ENCODE results near the gene UNCX.

Gene UNCX

DNA sequence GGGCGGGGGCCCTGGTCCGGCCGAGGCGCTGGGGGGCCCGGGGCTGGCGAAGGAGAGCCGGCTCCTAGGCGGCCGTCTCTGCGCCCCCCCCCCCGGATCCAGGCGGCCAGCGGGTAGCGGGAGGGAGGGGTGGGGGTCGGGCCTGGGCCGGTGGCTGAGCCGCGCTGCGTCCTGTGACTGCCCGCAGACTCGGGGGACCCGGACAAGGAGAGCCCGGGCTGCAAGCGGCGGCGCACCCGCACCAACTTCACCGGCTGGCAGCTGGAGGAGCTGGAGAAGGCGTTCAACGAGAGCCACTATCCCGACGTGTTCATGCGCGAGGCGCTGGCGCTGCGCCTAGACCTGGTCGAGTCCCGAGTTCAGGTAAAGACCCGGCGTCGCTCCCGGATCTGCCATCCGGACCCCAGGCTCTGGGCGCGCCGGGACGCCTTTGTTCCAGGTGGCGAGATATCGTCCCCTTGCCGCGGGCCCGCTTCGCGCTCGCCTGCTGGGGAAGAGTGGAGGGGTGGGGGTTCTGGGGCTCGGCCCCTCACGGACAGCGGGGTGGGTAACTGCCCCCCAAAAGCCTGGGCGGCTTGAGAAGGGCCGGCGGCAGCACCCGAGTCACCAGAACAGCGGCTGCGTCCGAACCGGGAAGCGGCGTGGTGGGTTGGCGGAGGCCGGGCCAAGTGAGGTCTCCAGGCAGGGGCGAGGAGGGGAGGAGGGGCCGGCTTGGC, 819 bp downstream of the UNCX start:
- no peak for DNase-seq

DNA sequence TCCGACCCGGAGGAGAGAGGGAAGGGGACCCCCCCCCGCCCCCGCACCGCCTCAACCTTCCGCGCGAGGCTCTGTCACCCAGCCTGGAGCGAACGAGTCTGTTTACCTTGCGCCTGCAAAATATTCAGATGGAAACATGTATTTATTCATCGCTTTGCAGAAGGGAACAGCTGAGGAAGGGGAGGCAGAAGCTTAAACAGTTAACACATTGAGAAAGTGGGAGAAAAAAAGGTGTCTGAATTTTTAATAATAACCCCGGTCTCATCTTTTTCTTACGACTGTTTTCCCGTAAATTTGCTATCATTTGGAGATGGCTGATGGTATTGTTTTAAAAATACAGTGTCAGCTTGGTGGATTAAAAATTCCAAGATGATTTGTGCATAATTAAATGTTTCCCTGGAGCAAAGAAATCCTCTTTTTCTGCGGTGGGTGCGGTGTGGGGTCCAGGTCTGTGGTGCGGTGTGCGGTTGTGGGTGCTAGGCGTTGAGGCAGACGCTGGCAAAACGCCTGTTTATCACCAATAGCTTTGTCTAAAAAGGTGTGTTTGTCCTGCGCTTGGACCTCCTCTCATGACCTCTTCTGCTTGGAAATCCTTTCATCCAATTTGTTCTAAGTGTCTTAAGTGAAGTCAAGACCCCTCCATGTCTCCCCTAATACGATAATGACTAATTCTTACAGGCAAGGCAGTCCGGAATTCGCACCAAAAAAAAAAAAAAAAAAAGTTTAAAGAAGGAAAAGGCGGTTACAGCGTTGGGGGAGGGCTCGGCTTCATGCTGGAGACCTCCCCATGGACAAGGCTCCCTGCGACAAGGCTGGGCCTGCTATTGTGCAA, 1.6 kb downstream of the UNCX start:
- no peak for DNase-seq

DNA sequence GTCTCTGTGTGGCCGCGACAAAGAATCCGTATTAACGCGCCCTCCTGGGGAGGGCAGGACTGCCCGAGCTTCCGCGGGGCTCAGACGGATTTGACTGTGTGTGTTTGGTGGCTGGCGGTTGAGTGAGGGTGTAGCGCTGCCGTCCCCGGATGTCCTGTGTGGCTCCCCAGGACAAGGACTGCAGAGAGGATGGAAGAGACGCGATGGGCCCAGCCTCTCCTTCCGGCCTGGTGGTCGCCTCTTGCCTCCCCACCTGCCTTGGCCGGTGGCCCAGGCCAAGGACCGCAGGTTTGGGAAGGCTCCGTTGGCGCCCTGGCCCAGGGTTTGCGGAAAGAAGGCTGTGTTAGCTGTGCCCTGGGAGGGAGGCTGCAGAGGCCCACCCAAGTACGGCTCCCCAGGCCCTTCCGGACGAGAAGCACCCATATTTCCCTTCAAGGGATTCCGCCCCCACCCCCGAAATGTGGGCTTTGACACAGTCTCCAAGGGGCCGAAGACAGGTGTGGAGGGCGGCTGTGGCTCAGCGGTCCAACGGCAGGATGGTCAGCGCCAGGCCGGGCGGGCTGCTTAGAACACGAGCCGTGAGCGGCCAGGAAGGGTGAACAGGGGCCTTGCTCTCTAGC, 2.3 kb downstream of the UNCX start:
- peak; percentile 29 for DNase-seq

DNA sequence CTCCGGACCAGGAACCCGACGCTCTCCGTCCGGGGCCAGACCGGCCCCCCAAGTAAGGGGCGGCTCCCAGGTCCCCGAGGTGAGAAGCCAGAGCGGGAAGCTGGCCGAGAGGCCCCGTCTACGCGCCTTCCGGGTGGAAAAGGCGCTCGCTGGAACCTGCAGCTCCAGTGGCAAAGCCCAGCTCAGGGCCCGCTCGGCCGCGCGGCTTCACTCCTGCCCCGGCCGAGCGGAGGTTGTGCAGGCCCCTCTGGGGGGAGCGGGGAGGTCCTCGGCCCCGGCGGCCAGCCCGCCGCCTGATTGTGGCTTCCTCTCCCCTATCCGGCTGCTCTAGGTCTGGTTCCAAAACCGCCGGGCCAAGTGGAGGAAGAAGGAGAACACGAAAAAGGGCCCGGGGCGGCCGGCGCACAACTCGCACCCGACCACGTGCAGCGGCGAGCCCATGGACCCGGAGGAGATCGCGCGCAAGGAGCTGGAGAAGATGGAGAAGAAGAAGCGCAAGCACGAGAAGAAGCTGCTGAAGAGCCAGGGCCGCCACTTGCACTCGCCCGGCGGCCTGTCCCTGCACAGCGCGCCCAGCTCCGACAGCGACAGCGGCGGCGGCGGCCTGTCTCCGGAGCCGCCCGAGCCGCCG, 2.9 kb downstream of the UNCX start:
- no peak for DNase-seq

DNA sequence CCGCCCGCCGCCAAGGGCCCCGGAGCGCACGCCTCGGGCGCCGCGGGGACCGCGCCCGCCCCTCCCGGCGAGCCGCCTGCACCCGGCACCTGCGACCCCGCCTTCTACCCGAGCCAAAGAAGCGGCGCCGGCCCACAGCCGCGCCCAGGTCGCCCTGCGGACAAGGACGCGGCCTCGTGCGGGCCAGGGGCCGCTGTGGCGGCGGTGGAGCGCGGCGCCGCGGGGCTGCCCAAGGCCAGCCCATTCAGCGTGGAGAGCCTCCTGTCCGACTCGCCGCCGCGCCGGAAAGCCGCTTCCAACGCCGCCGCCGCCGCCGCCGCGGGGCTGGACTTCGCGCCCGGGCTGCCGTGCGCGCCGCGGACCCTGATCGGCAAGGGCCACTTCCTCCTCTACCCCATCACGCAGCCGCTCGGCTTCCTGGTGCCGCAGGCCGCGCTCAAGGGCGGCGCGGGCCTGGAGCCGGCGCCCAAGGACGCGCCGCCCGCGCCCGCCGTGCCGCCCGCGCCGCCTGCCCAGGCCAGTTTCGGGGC, 3.5 kb downstream of the UNCX start:
- no peak for DNase-seq

DNA sequence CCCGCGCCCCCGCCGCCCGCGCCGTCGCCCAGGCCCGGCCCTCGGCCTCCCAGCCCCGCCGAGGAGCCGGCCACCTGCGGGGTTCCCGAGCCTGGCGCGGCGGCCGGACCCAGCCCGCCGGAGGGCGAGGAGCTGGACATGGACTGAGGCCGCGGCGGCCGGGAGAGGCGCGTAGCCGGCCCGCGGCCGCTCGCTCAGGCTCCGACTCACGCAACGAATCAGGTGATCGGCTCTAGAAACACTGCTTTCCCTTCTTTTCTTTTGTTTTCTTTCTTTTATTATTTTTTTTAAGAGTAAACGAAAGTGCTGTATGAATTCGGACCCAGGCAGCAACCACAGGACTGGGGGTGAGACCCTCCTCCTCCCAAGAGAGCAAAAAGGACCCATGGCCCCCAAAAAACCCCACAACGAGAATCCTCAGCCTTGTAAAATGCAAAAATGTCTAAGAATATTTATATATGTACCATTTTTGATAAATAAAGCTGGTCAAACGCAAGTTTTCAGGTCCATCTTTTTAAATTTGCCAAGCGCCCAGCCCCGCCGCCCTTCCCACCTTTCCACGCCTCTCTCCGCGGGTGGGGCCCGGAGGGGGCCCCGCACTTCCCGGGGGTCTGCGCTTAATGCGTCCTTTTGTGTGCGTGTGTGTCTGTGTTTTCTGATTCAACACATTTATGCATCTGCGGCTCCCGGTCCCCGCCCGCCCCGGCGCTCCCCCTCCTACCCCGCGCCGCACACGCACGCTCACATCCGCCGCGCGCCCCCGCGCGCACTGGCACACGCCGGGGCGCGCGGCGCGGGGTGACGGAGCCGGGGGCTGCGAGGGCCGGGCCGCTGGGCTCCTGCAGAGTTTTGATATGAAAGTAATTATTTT, 4.4 kb downstream of the UNCX start:
- DNase-seq: no peak

DNA sequence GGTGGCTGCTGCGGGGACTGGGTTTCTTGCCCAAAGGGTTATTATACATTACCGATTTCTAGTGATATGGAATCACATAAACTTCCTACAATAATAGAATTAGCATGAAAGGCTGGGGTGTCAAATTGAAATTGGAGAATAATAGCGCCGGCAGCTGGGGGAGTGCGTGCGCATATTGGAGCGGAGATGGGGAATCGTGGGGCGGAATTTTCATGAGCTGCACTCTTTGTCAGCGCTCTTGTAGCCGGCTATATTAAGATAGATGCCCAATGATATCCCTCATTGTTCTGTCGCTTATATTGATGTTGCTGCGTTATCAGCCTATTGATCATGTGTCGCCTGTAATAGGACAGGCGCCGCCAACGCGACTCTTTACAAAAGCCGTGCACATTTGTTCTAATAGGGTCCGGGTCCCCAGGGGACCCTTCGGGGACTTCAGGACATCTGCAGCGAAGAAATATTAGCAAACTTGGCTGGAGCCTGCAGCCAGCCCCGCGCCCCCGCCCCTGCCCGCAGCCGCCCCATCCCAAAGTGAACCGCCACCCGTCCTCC, 5.1 kb downstream of the UNCX start:
- DNase-seq: no peak

DNA sequence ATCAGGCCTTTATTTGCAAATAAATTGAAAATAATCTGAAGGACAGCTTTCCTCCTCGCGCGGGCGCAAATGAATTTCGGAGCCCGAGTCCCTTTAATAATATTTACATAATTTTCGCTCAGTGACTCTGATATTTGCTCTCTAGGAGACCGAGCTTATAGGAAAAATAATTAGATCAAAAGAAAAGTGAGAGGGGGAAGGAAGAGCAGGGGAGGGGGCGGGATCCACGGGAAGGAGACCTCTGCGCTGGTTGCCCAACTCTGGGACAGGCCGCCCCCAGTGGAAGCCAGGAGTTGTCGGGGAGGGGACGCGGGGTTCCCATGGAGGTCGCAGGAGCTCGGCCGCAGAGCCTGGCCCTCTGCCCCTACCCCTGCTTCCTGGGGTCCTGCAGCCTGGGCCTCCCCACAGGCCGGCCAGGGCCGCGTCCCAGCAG, 5.8 kb downstream of the UNCX start:
- no peak for DNase-seq

DNA sequence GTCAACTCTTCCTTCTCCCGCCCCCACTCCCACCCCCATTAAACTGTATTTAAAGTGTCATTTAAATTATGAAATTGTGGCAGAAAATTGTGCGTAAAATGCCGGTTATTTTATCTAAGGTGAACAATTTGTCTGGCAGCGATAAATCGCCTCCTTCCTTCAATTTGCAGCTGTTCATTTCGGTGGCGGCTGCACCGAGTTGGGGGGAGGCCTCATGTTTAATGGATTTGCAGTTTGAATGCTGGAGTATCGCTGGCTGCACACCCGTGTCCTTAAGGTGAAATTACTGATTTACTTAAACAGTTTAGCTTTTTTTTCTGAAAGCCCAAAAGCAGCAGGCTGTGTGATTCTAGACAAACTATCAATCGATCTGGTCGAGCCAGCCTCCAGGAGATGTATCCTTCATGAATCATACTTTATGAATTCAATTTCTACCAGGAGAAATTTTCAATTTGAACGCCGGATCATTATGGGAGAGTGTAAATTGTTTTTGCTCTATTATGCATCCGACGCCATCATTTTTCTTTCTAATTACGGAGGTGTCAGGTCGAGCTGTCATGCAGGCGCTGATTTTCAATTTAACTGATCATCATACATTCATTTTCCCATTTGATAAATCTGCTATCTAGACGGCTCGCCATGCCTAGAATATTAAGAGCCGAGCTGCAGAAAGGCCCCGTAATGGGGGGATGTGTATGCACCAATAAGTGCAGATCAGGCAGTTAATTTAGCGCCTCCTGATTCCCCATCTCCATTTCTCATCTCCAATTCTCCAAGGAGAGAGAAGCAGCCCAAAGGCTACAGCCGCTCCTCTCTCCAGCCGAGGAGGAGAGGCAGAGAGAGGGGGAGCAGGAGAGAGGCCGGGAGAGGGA, 6.5 kb downstream of the UNCX start:
- DNase-seq: no peak

DNA sequence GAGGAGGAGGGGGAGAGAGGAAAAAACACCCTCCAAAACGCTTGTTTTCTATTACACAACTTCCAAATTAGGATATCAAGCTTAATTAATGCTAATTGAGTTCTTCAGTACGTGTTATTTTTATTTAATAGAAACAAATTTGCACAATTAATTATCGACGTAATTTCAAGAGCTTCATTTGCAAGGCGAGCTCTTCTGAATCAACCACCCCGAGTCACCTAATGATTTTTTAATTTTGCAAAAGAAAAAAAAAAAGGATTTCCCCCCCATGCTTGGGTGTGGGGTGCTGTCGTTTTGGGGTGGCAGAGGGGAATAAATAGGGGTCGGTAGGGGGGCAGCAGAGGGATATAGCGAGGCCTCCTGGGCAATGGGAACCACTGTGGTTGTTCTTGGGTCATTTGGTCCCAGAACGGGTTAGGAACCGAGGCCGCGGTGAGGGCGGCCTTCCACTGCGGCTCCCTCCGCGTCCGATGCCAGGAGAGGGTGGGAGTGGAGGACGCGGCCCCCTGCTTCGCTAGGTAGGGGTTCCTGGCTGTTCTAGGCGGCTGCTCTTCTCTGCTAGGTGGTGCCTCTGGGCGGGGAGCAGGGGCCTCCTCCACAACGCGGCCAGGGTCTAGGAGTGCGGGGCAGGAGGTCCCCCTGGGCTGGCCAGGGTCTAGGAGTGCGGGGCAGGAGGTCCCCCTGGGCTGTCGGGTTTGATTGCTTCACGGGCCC, 7.3 kb downstream of the UNCX start:
- no peak for DNase-seq

DNA sequence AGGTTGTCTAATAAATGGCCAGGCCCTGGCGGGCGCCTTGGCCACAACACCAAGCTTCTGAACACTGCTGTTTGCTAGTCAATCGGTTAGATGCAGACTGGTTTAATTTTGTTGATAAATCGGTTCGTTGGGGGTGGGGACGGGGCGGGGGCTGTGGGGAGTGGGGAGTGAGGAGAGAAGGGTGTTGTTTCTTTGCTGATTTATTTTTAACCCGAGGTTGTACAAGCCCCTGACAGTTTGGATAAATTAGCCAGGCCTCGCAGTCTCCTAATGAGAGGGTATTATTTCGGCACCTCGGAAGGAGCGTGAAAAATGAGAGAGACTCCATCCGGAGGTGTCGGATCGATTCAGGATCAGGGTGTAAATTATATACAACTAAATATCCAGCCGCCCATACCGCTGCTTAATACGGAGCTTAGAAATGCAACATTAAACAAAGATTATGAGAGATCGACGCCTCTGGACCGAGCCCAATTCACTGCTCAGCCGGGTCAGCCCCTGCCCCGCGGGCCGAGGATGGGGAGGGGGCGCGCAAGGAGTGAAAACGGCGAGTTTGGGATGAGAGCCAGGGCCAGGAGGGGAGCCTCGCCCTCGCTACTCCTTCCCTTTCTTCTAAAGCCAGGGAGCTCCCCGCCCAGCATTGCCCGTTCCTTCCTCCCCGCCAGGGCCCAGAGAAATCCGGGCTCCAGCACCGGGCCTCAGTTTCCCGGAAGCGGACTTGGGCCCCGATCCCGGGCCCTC, 8.0 kb downstream of the UNCX start:
- no peak for DNase-seq

DNA sequence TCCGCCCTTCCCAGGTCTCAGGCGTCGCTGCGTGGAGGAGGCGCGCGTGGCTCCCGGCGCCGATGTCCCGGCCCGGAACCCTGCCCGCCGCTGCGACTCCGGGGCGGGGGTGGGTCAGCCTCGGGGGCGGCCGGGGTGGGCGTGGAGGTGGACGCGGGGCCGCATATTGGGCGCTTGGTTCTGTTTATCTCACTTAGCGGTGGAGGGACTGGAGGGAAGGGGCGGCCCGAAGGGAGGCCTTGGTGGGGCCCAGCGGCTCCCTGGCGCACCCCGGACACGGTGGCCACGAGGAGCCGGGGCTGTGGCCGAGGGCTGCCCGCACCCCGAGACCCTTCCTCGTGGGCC, 8.6 kb downstream of the UNCX start:
- DNase-seq: no peak

DNA sequence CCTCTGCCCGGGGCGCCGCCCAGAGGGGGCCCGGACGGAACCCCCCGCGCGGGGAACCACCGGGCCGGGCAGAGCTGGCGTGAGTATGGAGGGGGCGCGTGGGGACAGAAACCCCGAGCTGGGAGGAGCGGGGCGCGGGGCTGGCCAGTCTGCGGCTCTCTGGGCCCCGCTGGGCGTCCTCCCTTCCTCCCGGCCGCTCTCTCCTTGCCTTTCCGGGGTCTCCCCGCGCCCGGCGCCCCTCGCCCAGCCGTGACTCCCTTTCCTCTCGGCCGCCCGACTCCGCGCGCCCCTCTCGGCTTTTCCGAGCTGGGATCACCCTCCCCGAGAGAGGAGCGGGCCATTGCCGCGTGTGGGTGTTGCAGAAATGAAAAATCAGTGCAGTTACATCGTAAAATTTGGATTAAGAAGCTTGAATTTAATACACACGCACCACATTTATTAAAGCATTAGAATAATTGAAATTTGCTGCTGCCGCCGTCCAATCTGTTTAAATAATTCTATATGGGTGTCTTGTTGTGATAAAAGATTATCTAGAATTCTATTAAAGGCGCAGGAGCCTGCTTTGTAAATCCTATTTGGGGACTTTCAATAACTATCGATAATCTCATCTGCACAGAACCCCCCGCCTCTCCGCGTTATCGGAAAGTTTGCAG, 9.1 kb downstream of the UNCX start:
- DNase-seq: no peak

DNA sequence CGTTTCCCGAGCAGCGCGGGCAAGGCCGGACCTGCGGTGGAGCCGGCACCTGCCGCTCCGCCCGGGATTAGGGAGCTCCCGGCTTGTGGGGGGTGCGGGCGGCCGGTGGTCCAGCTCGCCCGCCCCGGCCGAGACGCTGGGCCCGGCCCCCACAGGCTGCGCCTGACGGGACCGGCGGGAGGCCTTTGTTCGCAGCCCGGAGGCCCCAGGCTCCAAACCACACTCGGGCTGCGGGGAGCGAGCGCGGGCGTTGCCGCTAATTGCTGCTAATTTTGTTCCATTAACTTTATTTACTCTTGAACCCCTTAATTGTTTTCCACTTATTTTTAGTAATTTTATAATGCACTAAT, 9.6 kb downstream of the UNCX start:
- no peak for DNase-seq

DNA sequence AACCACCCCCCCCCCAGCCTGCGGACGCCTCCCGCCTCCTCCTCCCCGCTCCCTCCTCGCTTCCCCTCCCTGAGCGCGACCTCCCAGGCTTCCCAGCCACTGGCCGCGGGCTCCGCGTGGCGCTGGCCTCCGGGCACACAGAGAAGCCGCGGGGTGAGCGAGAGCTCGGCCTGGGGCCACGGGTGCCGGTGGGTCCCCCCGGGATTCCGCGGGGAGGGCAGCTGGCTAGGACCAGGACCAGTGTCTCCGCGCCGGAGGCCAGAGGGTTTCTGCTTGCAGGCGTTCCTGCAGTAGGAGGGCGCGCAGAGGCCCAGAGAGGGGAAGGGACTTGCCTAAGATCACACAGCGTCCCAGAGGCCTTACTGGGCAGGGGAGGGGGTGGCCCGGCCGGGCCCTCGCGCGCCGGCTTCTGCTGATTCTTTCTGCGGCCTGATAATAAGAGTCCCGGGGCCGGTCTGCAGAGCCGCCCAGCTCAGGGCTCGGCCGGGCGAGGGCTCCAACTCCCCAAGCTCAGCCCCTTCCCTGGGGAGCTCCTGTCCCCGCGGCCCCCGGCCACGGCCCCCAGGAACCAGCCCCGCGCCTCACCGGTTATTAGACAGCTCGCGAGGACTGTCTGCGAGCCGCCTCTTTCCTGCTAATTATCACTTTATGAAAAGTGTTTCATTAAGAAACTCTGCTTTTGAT, 10.1 kb downstream of the UNCX start:
- no peak for DNase-seq

DNA sequence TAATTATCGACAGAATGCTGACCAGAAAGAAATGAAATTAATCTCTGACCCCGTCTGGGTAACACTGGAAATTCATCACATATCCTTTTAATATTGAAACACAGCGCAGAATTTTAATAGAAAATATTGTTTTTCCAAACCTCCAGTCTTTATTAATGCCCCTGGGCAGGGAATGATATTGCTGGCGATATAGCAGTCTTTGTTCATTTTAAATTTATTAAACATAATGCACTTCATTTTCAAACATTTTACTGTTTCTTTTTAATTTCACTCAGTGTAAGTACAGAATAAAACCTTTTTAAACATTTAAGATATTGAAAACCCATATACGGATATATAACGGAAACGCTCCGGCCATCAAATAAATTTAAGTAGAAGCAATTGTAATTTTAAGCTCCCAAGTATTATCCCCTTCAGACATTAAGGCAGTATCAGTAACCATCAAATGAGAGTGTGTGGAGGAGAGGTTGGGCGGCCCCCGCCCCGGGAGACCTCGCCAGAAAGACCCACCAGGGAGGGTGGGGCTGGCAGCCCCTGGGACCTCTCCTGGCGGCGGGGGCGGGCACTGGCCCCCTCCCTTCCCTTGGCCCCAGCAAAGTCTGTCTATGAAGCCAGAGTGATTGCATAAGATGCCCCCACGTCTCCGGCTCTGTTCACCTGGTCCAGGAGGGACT, 10.8 kb downstream of the UNCX start:
- no peak for DNase-seq

DNA sequence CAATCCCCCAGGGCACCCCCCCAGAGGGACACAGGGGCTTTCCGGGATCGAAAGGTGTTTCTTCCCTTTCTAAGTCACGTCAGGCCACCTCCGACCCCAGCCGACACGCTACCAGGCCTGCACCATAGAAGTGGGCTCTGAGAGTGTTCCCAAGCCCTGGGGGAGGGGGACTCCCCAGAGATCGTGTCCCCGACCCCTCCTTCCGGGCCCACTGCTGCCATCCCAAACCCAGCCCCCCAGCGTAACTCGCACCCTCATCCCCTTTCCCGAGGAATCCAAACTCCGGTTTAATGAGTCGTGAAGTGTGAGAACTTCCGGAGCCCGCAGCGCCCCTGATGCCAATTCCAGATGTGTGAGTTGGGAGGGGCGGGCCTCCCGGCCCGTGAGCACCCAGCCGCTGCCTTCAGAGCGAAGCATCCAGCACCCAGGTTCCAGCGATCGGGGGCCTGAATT, 11.3 kb downstream of the UNCX start:
- DNase-seq: no peak

Measured in activated CD4-positive, alpha-beta T cell treated with anti-CD3 and anti-CD28 coated beads, Interleukin-2, Interleukin-6, amounts not matched to agents 100 ng/mL and 50 ng/mL, durations not matched to agents 16 hours and 8 hours (primary cell).